ENCODE results near the gene FAM9C.

FAM9C gene

DNA sequence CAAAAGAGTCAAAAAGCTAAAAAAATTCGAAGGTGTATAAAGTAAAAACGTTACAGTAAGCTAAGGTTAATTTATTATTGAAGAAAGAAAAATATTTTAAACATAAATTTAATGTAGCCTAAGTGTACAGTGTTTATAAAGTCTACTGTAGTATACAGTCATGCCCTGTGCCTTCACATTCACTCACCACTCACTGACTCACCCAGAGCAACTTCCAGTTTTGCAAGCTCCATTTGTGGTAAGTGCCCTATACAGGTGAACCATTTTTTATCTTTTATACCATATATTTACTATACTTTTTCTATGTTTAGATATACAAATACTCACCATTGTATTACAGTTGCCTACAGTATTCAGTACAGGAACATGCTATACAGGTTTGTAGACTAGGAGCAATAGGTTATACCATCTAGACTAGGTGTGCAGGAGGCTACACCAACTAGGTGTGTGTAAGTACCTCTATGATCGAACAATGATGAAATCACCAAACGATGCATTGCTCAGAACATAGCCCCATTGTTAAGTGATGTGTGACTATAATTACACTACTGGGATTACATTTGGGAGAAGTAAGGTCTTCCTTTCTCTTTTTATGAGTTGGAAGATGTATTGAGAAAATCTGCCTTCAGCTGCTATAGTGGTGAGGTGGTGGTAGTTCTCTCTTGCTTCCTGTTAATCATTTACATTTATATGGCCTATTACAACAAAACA lies 42.3 kb downstream of the FAM9C start:
- TF ChIP-seq ISL1 (CRISPR knock-in tag; IDR thresholded peaks at IDR 0.05) = no peak
- TF ChIP-seq ESRRG (CRISPR knock-in tag; IDR thresholded peaks at IDR 0.05) = no peak
- no peak for TF ChIP-seq SNAI2 (CRISPR knock-in tag; IDR thresholded peaks at IDR 0.05)
- TF ChIP-seq TOX (CRISPR knock-in tag; IDR thresholded peaks at IDR 0.05; ENCODE audit: borderline replicate concordance) = no peak
- no peak for TF ChIP-seq RARB (CRISPR knock-in tag; IDR thresholded peaks at IDR 0.05)
- no peak for TF ChIP-seq TCF4 (CRISPR knock-in tag; IDR thresholded peaks at IDR 0.05; ENCODE audit: borderline replicate concordance)
- TF ChIP-seq, protein P1, sequence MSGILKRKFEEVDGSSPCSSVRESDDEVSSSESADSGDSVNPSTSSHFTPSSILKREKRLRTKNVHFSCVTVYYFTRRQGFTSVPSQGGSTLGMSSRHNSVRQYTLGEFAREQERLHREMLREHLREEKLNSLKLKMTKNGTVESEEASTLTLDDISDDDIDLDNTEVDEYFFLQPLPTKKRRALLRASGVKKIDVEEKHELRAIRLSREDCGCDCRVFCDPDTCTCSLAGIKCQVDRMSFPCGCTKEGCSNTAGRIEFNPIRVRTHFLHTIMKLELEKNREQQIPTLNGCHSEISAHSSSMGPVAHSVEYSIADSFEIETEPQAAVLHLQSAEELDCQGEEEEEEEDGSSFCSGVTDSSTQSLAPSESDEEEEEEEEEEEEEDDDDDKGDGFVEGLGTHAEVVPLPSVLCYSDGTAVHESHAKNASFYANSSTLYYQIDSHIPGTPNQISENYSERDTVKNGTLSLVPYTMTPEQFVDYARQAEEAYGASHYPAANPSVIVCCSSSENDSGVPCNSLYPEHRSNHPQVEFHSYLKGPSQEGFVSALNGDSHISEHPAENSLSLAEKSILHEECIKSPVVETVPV (CRISPR knock-in tag; IDR thresholded peaks at IDR 0.05) = no peak
- TF ChIP-seq, protein P2, sequence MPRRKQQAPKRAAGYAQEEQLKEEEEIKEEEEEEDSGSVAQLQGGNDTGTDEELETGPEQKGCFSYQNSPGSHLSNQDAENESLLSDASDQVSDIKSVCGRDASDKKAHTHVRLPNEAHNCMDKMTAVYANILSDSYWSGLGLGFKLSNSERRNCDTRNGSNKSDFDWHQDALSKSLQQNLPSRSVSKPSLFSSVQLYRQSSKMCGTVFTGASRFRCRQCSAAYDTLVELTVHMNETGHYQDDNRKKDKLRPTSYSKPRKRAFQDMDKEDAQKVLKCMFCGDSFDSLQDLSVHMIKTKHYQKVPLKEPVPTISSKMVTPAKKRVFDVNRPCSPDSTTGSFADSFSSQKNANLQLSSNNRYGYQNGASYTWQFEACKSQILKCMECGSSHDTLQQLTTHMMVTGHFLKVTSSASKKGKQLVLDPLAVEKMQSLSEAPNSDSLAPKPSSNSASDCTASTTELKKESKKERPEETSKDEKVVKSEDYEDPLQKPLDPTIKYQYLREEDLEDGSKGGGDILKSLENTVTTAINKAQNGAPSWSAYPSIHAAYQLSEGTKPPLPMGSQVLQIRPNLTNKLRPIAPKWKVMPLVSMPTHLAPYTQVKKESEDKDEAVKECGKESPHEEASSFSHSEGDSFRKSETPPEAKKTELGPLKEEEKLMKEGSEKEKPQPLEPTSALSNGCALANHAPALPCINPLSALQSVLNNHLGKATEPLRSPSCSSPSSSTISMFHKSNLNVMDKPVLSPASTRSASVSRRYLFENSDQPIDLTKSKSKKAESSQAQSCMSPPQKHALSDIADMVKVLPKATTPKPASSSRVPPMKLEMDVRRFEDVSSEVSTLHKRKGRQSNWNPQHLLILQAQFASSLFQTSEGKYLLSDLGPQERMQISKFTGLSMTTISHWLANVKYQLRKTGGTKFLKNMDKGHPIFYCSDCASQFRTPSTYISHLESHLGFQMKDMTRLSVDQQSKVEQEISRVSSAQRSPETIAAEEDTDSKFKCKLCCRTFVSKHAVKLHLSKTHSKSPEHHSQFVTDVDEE (CRISPR knock-in tag; IDR thresholded peaks at IDR 0.05) = no peak
- no peak for TF ChIP-seq ZFP30 (CRISPR knock-in tag; IDR thresholded peaks at IDR 0.05)
- TF ChIP-seq ZNF8 (CRISPR knock-in tag; IDR thresholded peaks at IDR 0.05) = no peak
- ATAC-seq = 0 out of 3 replicates have a peak, but pooled peaks have one; percentile 22

DNA sequence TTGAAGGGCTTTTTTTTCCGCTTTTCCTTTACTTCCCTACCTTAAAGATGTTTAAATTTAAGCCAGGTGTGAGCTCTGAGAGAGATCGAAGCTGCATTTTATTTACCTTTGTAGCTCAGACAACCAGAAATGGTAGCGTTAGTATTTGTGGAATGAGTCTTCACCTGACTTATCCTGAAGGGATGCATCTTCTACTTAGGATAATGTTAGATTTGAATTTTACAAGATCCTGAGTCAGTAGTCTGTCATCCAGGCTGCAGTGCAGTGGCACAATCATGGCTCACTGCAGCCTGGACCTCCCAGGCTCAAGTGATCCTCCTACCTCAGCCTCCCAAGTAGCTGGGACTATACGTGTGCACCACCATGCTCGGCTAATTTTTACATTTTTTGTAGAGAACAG lies 43.3 kb downstream of the FAM9C start:
- no peak for ATAC-seq
- TF ChIP-seq, protein P1 (CRISPR knock-in tag; IDR thresholded peaks at IDR 0.05) = no peak
- TF ChIP-seq ZC3H10 (CRISPR knock-in tag; IDR thresholded peaks at IDR 0.05) (no peak), ZNF70 (CRISPR knock-in tag; IDR thresholded peaks at IDR 0.05) (no peak)
- TF ChIP-seq, protein P3, sequence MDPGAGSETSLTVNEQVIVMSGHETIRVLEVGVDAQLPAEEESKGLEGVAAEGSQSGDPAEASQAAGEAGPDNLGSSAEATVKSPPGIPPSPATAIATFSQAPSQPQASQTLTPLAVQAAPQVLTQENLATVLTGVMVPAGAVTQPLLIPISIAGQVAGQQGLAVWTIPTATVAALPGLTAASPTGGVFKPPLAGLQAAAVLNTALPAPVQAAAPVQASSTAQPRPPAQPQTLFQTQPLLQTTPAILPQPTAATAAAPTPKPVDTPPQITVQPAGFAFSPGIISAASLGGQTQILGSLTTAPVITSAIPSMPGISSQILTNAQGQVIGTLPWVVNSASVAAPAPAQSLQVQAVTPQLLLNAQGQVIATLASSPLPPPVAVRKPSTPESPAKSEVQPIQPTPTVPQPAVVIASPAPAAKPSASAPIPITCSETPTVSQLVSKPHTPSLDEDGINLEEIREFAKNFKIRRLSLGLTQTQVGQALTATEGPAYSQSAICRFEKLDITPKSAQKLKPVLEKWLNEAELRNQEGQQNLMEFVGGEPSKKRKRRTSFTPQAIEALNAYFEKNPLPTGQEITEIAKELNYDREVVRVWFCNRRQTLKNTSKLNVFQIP (CRISPR knock-in tag; IDR thresholded peaks at IDR 0.05; ENCODE audit: borderline replicate concordance, low read depth) = no peak

DNA sequence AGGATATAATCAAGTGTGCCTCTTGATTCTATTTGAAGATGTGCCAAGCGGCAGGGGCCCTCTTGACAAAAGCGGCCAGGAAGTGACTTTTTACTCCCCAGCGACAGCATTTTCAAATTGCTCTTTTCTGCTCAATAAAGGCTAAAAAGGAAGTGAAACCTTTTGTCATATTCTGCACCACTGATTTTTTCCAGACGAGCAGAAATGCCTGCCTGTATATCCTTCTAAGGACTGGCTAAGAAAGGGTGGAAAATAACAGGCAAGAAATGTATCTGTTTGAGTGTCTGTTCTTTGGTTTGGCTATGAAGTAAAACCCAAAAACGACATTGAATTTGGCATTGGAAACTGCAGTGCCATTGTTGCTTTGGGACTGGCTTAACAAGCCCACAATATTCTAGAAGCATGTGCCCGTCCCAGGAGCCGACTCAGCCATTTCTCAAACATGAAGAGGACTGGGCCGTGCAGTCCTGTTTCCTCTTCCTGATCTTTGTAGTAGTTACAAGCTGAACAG lies 44.1 kb downstream of the FAM9C start:
- peak; percentile 38 for ATAC-seq
- TF ChIP-seq, protein P4, sequence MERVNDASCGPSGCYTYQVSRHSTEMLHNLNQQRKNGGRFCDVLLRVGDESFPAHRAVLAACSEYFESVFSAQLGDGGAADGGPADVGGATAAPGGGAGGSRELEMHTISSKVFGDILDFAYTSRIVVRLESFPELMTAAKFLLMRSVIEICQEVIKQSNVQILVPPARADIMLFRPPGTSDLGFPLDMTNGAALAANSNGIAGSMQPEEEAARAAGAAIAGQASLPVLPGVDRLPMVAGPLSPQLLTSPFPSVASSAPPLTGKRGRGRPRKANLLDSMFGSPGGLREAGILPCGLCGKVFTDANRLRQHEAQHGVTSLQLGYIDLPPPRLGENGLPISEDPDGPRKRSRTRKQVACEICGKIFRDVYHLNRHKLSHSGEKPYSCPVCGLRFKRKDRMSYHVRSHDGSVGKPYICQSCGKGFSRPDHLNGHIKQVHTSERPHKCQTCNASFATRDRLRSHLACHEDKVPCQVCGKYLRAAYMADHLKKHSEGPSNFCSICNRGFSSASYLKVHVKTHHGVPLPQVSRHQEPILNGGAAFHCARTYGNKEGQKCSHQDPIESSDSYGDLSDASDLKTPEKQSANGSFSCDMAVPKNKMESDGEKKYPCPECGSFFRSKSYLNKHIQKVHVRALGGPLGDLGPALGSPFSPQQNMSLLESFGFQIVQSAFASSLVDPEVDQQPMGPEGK (CRISPR knock-in tag; IDR thresholded peaks at IDR 0.05; ENCODE audit: borderline replicate concordance) = no peak
- TF ChIP-seq, protein P1 (CRISPR knock-in tag; IDR thresholded peaks at IDR 0.05) = no peak
- no peak for TF ChIP-seq ZNF565 (CRISPR knock-in tag; conservative IDR thresholded peaks at IDR 0.05; ENCODE audit: low read depth)
- TF ChIP-seq ISL1 (CRISPR knock-in tag; IDR thresholded peaks at IDR 0.05) = no peak
- TF ChIP-seq SNAI2 (CRISPR knock-in tag; IDR thresholded peaks at IDR 0.05) = no peak
- TF ChIP-seq OSR1 (CRISPR knock-in tag; IDR thresholded peaks at IDR 0.05) = no peak
- TF ChIP-seq RARB (CRISPR knock-in tag; IDR thresholded peaks at IDR 0.05) = no peak
- no peak for TF ChIP-seq TOX (CRISPR knock-in tag; IDR thresholded peaks at IDR 0.05; ENCODE audit: borderline replicate concordance)
- TF ChIP-seq, protein P2 (CRISPR knock-in tag; IDR thresholded peaks at IDR 0.05) = no peak
- no peak for TF ChIP-seq ZFP30 (CRISPR knock-in tag; IDR thresholded peaks at IDR 0.05)
- no peak for TF ChIP-seq ARNTL (CRISPR knock-in tag; IDR thresholded peaks at IDR 0.05; ENCODE audit: borderline replicate concordance, low read depth)
